HCT116 (cell line): Measurements from ENCODE around the gene LMO2. TPM values are rescaled to one million over a fixed set of nuclear protein-coding genes. Genes with fewer than 3 reads are reported as not detected.

ENCODE experiments used
- ATAC-seq: fragments of 200-7000 bp; cut with Tn5 transposase; 2 replicates; pipeline ENCODE4 v1.9.1; 2020; ENCODE audit warnings: mild to moderate bottlenecking, moderate library complexity
- BruUV-seq: library from RNA; stranded (reverse); fragments of 400-500 nt; replicated peaks from 2 replicates; lab custom pipeline; 2021; lab: Mats Ljungman, UMichigan
- CTCF ChIA-PET: fragments of 300-600 bp; sonication (Branson Sonifier 250); formaldehyde crosslinking; loops from one replicate; lab custom pipeline; 2021; ENCODE audit warnings: antibody characterized with exemption; lab: Charles Lee
- POLR2A ChIA-PET: fragments of 300-600, 350-600 bp; sonication (Branson Sonifier 250); formaldehyde crosslinking; loops from one replicate; lab custom pipeline; 2021; ENCODE audit warnings: antibody characterized with exemption; lab: Charles Lee
- RAD21 ChIA-PET, 2 experiments: fragments of 300-600 bp; sonication (Branson Sonifier 250); formaldehyde crosslinking; loops; one replicate each; lab custom pipeline; 2023; ENCODE audit warnings: low total read pairs in 2 of 2; ENCODE audit not compliant: uncharacterized antibody in 2 of 2, unreplicated experiment in 2 of 2, low non-redundant PET in 1 of 2; lab: Charles Lee
- DNase-seq: peaks from one replicate; pipeline ENCODE4 v3.0.0-alpha.2; 2010; ENCODE audit warnings: low read depth, low spot score
- H2AFZ ChIP-seq: fragments of 200-600 bp; shearing (Covaris generic), sonication (generic); 2 replicates; pipeline ENCODE4 v1.6.1; 2017; ENCODE audit warnings: low read depth, mixed run types, mixed read lengths, antibody characterized with exemption, low read length; ENCODE audit not compliant: poor library complexity, severe bottlenecking
- H3K27ac ChIP-seq: 2 replicates; pipeline ENCODE4 v1.5.1; 2012; ENCODE audit warnings: low read depth, low read length
- H3K27me3 ChIP-seq: fragments of 200-600 bp; sonication (generic); 2 replicates; pipeline ENCODE4 v1.6.1; 2016; ENCODE audit warnings: mixed run types, low read length, mixed read lengths; ENCODE audit not compliant: insufficient read depth
- H3K36me3 ChIP-seq, 2 experiments: fragments of 200-500 bp in 1 of 2; fragments of 200-600 bp in 1 of 2; sonication (Bioruptor generic) in 1 of 2; sonication (generic) in 1 of 2; 2 replicates each; pipeline versions ENCODE4 v1.5.1 to v1.6.1; 2014 to 2016; ENCODE audit warnings: low read length in 2 of 2, inconsistent platforms in 1 of 2, mixed read lengths in 1 of 2, mixed run types in 1 of 2; ENCODE audit not compliant: insufficient read depth in 2 of 2, control insufficient read depth in 1 of 2
- H3K4me1 ChIP-seq, 2 experiments: fragments of 200-600 bp in 1 of 2; sonication (generic) in 1 of 2; 2 replicates each; pipeline versions ENCODE4 v1.5.1 to v1.6.1; 2012 to 2017; ENCODE audit warnings: low read length in 2 of 2, inconsistent platforms in 1 of 2, mild to moderate bottlenecking in 1 of 2, mixed read lengths in 1 of 2, mixed run types in 1 of 2, moderate library complexity in 1 of 2; ENCODE audit not compliant: insufficient read depth in 2 of 2, control insufficient read depth in 1 of 2
- H3K4me2 ChIP-seq: fragments of 200-600 bp; sonication (generic); 2 replicates; pipeline ENCODE4 v1.6.1; 2017; ENCODE audit warnings: mixed run types, low read length, mixed read lengths
- H3K4me3 ChIP-seq, 2 experiments: fragments of 200-600 bp in 1 of 2; sonication (generic) in 1 of 2; replicated peaks in 1 of 2; 2 replicates each; pipeline ENCODE4 v1.5.1; 2011 to 2016; ENCODE audit warnings: low read length in 2 of 2, control low read depth in 1 of 2, low read depth in 1 of 2, mild to moderate bottlenecking in 1 of 2, mixed read lengths in 1 of 2, mixed run types in 1 of 2
- H3K79me2 ChIP-seq: fragments of 200-600 bp; sonication (generic); 2 replicates; pipeline ENCODE4 v1.6.1; 2017; ENCODE audit warnings: mild to moderate bottlenecking, mixed run types, low read length, moderate library complexity, mixed read lengths; ENCODE audit not compliant: insufficient read depth
- H3K9ac ChIP-seq: fragments of 200-600 bp; sonication (generic); 2 replicates; pipeline ENCODE4 v1.6.1; 2016; ENCODE audit warnings: low read length, mixed read lengths
- H3K9me2 ChIP-seq: fragments of 200-600 bp; sonication (generic), shearing (Covaris generic); 2 replicates; pipeline ENCODE4 v1.6.1; 2017; ENCODE audit warnings: mixed run types, mild to moderate bottlenecking, moderate library complexity; ENCODE audit not compliant: insufficient read depth
- H3K9me3 ChIP-seq, 2 experiments: fragments of 200-500 bp in 1 of 2; fragments of 200-600 bp in 1 of 2; sonication (Bioruptor generic) in 1 of 2; sonication (generic) in 1 of 2; 2 replicates each; pipeline ENCODE4 v1.6.1; 2014 to 2017; ENCODE audit warnings: low read length in 2 of 2, mixed read lengths in 2 of 2, inconsistent platforms in 1 of 2, low read depth in 1 of 2, mild to moderate bottlenecking in 1 of 2, mixed run types in 1 of 2, moderate library complexity in 1 of 2; ENCODE audit not compliant: control insufficient read depth in 1 of 2, insufficient read depth in 1 of 2
- H4K20me1 ChIP-seq: fragments of 200-600 bp; sonication (generic), shearing (Covaris generic); 2 replicates; pipeline ENCODE4 v1.6.1; 2017; ENCODE audit warnings: mixed run types, mild to moderate bottlenecking, moderate library complexity; ENCODE audit not compliant: insufficient read depth
- ATF3 ChIP-seq: IDR thresholded peaks from 2 replicates; pipeline ENCODE4 v1.6.1; 2012
- CBX3 ChIP-seq: IDR thresholded peaks from 2 replicates; pipeline ENCODE4 v1.6.1; 2012; ENCODE audit warnings: low read depth
- CEBPB ChIP-seq: IDR thresholded peaks from 2 replicates; pipeline ENCODE4 v1.6.1; 2012; ENCODE audit warnings: low read depth
- EGR1 ChIP-seq: IDR thresholded peaks from 2 replicates; pipeline ENCODE4 v1.6.1; 2012; ENCODE audit warnings: low read depth
- ELF1 ChIP-seq: IDR thresholded peaks from 2 replicates; pipeline ENCODE4 v1.6.1; 2012; ENCODE audit warnings: low read depth, borderline replicate concordance
- EZH2 ChIP-seq: fragments of 200-600 bp; sonication (generic); IDR thresholded peaks from 2 replicates; pipeline ENCODE4 v1.6.1; 2017; ENCODE audit warnings: antibody characterized with exemption, mixed run types
- EZH2phosphoT487 ChIP-seq: fragments of 200-600 bp; IDR thresholded peaks from 2 replicates; pipeline ENCODE4 v1.6.1; 2018; ENCODE audit warnings: antibody characterized with exemption, borderline replicate concordance
- FOSL1 ChIP-seq: IDR thresholded peaks from 2 replicates; pipeline ENCODE4 v1.6.1; 2012; ENCODE audit warnings: low read depth
- RAD21 ChIP-seq: IDR thresholded peaks from 2 replicates; pipeline ENCODE4 v1.6.1; 2012; ENCODE audit warnings: low read depth, mild to moderate bottlenecking
- REST ChIP-seq: IDR thresholded peaks from 2 replicates; pipeline ENCODE4 v1.6.1; 2012; ENCODE audit warnings: low read depth
- SP1 ChIP-seq: IDR thresholded peaks from 2 replicates; pipeline ENCODE4 v1.6.1; 2012; ENCODE audit warnings: low read depth
- SRF ChIP-seq: IDR thresholded peaks from 2 replicates; pipeline ENCODE4 v1.6.1; 2012; ENCODE audit warnings: low read depth
- TCF7L2 ChIP-seq: IDR thresholded peaks from 2 replicates; pipeline ENCODE4 v1.7.0; 2011; ENCODE audit warnings: borderline replicate concordance, inconsistent platforms; ENCODE audit not compliant: insufficient read depth, insufficient read length; ENCODE audit errors: extremely low read depth
- YY1 ChIP-seq: IDR thresholded peaks from 2 replicates; pipeline ENCODE4 v1.6.1; 2011; ENCODE audit warnings: low read length, low read depth, moderate library complexity, mild to moderate bottlenecking; ENCODE audit not compliant: insufficient replicate concordance; ENCODE audit errors: extremely low read depth
- ZBTB33 ChIP-seq: IDR thresholded peaks from 2 replicates; pipeline ENCODE4 v1.6.1; 2011; ENCODE audit warnings: mild to moderate bottlenecking, low read length, moderate library complexity; ENCODE audit not compliant: insufficient replicate concordance; ENCODE audit errors: extremely low read depth
- ZFX ChIP-seq: fragments of 450-650 bp; IDR thresholded peaks from 2 replicates; pipeline ENCODE4 v1.6.1; 2017
- ZNF274 ChIP-seq: fragments of 200-500 bp; sonication (Bioruptor generic); IDR thresholded peaks from 2 replicates; pipeline ENCODE4 v1.6.1; 2014; ENCODE audit warnings: mild to moderate bottlenecking, low read depth, low read length, inconsistent platforms
- intact Hi-C: fragments of 100-400 bp; cut with micrococcal nuclease; formaldehyde crosslinking; loops from 2 replicates; pipeline ENCODE4 v1.10.0; 2022
- total RNA-seq: library from RNA; stranded (reverse); gene quantifications from one replicate; pipeline ENCODE4 v1.2.1, GENCODE V29; 2021; ENCODE audit not compliant: unreplicated experiment

The LMO2 gene
- total RNA-seq, 1 experiment from 2014 or later, result 2.8 TPM

GRCh38 chr11:33863418-33864172 is 28.3 kb downstream of the LMO2 start:
- ChIA-PET RAD21 (no interaction called here), CTCF (interaction anchor here (1.4 to 2.1 kb wide), 2 partner anchors 108 to 124 kb away, joined by 7 to 11 read pairs; no protein-coding TSS in a partner anchor), POLR2A (no interaction called here)
- no peaks in the 10 kb centered on the region for H3K79me2 ChIP-seq
- no peak for TF ChIP-seq SRF
- TF ChIP-seq CBX3, result no peak
- no peak for TF ChIP-seq CEBPB
- no peak for TF ChIP-seq SP1
- TF ChIP-seq FOSL1, result no peak
- no peak for TF ChIP-seq EZH2
- no peak for TF ChIP-seq ELF1
- no peak for TF ChIP-seq EGR1
- TF ChIP-seq REST, result no peak
- TF ChIP-seq ZFX, result no peak
- TF ChIP-seq EZH2phosphoT487, result no peak
- TF ChIP-seq ATF3, result no peak
- no peak for TF ChIP-seq ZNF274
- no peak for TF ChIP-seq YY1
- no peak for TF ChIP-seq TCF7L2
- TF ChIP-seq RAD21, result no peak; the same call in 1 of the 2 replicates
- no peak for TF ChIP-seq ZBTB33
- no peaks in the 10 kb centered on the region for H3K9me3 ChIP-seq
- no peak overlapping the region for H3K9ac ChIP-seq
- H3K27me3 ChIP-seq, result 0 out of 2 replicates have a peak, but pooled peaks cover 9% of the 10 kb centered on the region
- no peaks in the 10 kb centered on the region for H3K4me1 ChIP-seq
- intact Hi-C loops, result no loop called here
- H3K27ac ChIP-seq, result no peak overlapping the region
- no peak overlapping the region for H3K4me3 ChIP-seq
- no peak overlapping the region for H2AFZ ChIP-seq
- DNase-seq (no peak), ATAC-seq (no peak)
- H3K36me3 ChIP-seq, result no peaks in the 10 kb centered on the region
- no peaks in the 10 kb centered on the region for H4K20me1 ChIP-seq
- no peaks in the 10 kb centered on the region for H3K9me2 ChIP-seq
- no peak overlapping the region for H3K4me2 ChIP-seq
- BruUV-seq, result no TSS peak
